Ammon's horn (tissue), 1 donor: ENCODE measurements around the gene UGGT1.
"Not testable (repeated sequence)": the region's sequence is repeated elsewhere in the genome, so short reads cannot be mapped to it uniquely, and the experiment has no call there.

Experiments
- DNase-seq: peaks from one replicate; pipeline ENCODE4 v3.0.0-alpha.2; 2016; ENCODE audit warnings: low spot score

UGGT1 gene

GRCh38 chr2:128178149-128178649, 87.2 kb downstream of the UGGT1 start:
- DNase-seq = no peak

DNA sequence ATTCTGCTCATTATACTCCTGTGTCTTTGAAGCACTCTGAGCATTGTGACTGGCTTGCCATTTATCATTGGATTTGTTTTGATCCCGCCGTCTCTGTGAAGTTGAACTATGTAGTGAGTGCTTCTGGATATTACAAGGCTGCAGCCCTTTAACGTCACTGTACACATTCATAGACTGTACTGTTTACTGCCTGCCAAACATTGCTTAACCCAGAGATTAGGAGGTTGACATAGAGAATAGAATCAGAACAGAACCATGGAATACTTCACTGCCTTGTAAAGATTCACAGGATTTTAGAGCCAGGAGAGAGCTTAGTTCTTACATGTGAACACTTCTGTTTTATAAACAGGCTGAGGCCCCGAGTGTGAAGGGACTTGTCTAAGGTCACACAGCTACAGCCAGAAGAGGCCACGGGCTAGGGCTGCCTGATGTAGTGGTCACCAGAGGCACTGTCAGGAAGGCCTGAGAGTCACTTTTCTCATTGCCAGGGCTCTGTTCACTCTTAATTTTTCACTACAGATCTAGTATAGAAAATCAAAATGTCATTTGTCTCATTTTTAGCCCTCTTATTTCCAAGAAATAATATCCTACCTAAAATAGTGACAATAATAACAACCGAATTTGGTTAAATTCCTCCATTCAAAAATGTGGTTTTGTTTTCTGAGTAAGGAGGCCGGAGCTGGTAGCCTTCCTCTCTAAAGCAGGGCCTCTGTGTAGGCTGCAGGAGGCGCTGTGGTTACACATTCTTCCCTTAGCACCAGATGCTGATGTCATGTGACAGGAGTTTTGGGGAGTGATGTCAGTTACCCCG, 87.9 kb downstream of the UGGT1 start:
- DNase-seq = peak; percentile 89

GRCh38 chr2:128179461-128179755, 88.4 kb downstream of the UGGT1 start:
- DNase-seq = no peak

DNA sequence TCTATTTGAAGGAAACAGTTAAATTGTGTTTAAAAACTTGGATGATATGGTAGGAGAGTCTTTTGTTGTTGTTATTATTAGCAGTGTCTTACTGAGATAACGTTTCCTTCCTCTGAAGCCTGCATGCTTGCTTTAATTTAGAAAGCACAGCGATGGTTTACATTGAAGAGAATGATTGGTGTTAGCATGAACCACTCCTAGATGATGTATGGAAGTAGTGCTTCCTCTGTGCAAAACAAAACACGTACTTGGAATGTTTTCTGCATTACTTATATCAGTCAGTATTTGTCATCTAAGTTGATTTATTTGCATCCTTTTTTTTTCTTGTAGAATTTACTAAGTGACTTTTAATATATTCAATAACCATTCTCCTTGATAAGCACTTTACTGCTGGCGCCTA, 89.0 kb downstream of the UGGT1 start:
- DNase-seq = no peak

DNA sequence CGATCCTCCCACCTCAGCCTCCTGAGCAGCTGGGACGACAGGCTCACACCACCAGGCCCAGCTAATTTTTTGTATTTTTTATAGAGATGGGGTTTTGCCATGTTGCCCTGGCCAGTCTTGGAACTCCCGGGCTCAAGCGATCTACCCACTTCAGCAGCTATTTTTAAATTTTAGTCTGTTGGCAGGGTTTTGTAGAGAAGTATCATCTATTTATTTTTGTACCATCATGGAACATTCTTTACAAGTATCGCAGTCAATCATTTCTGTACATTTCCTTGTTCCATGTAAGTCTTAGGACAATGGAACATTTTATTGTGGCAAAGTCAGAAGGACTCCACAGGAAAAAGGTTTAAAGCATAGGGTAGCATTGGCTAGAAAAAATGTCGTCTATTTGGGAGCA, 94.6 kb downstream of the UGGT1 start:
- no peak for DNase-seq

DNA sequence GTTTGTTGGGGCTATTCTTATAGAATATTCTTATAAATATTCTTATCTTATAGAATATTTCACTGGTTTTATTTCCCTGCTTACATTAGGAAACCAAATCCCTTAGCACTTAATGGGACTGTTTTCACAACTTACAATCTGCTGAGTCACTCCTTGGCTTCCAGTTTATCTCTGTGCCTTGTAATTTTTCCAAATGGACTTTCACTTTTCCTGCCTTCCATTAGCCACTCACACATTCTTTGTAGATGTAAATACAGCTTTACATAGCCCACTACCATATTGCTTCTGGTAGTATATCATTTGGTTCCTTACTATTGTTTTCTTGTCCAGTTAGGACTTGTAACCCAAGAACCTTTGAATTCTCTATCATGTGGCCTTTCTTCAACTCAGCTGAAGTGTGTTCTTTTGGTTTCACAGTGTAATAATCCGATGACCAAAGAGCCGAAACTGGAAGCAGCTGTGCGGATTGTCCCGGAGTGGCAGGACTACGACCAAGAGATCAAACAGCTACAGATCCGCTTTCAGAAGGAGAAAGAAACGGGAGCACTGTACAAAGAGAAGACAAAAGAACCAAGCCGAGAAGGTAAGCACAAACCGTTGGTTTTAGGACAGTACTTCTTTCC, 96.1 kb downstream of the UGGT1 start:
- no peak for DNase-seq

DNA sequence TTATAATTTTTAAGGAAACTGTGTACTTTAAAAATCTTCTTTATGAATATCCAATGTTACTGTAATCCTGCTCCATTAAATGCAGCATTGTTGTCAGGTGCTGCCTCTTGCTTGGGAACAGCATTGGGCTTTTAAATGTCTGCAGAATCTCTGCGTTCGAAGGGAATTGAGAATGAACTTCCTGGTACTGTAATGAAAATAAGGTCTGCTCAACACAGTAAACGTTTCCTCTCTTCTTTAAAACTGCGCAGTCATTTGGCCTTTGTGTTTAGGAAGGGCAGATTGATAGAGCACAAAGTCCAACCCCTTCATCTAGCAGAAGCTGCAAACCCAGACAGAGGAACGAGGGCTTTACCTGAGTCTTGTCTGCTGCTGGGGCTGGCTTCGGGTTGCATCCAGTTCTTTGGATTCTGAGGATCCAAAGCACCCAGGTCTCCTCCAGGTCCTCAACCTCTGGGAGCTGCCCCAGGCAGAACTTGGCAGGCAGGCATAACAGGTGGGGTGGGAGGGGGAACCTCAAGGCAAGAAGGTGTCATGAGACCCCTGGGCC, 104.5 kb downstream of the UGGT1 start:
- DNase-seq = no peak

- DNase-seq = no peak
These were observed 105.0 kb downstream of the UGGT1 start for GRCh38 chr2:128196026-128196425.

DNA sequence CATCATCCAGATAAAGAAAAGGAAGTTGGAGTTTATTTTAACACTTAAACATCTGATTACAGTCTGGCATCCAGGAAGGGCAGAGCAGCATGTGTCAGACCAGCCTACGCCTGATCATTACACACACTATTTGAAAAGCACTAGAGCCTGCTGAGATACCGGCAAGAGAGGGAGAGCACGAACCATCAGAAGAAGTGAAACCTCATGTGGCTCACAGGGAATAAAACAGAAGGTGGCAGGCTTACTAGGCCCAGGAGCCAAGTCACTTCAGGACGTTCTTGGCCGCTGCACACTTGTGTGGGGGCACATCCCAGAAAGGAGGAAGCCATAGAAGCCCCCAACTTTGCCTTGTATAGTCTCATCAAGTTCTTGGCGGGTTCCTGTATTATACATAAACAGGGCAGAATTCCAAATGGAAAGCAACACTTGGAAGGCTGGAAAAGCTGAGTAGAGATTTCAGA, 105.5 kb downstream of the UGGT1 start:
- DNase-seq = peak; percentile 72

- DNase-seq = no peak
These were observed 106.1 kb downstream of the UGGT1 start for GRCh38 chr2:128197059-128197458.

GRCh38 chr2:128198656-128199055, 107.7 kb downstream of the UGGT1 start:
- peak; percentile 27 for DNase-seq

- DNase-seq = no peak
These were observed 108.1 kb downstream of the UGGT1 start for GRCh38 chr2:128199141-128199540.

DNA sequence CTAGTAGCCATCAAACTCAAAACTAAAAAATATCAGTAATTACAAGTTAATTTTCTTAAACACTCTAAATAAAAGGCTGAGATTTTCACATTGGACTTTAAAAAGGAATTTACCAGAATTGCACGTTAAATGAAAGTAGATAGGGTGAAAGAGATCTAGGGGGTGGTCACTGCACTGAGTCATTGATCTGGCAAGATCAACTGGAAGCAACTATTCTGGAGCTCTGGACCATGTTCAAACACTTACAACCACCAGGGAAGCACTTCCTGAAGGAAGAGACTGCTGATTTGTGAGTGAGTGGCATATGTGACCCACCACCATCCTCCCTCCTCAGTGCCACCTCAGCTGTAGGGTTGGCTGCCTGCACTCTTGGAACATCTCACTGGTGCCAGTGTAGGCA, 111.8 kb downstream of the UGGT1 start:
- no peak for DNase-seq

GRCh38 chr2:128206245-128206644, 115.2 kb downstream of the UGGT1 start:
- no peak for DNase-seq

GRCh38 chr2:128208023-128208422, 117.0 kb downstream of the UGGT1 start:
- DNase-seq = no peak

- not testable (repeated sequence) for DNase-seq
These were observed 117.8 kb downstream of the UGGT1 start for GRCh38 chr2:128208631-128209324.

DNA sequence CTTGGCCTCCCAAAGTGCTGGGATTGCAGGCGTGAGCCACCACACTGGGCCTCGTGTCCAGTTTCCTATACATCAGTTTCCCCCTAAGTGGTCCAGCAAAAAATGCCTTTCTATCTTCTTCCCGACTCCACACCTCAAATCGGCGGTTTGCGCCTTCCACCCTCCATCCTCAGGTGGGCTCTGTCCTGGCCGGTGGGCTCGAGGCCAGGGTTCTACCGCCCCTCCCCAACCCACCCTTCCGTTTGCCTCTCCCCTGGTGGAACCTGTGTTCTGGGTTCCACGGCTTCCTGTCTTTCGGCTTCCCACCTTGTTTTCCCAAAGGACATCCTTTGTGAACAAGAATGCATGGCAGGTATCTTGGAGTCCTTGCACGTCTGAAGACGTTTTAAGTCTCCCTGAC, 123.3 kb downstream of the UGGT1 start:
- no peak for DNase-seq

GRCh38 chr2:128214866-128215460, 124.0 kb downstream of the UGGT1 start:
- DNase-seq = no peak

DNA sequence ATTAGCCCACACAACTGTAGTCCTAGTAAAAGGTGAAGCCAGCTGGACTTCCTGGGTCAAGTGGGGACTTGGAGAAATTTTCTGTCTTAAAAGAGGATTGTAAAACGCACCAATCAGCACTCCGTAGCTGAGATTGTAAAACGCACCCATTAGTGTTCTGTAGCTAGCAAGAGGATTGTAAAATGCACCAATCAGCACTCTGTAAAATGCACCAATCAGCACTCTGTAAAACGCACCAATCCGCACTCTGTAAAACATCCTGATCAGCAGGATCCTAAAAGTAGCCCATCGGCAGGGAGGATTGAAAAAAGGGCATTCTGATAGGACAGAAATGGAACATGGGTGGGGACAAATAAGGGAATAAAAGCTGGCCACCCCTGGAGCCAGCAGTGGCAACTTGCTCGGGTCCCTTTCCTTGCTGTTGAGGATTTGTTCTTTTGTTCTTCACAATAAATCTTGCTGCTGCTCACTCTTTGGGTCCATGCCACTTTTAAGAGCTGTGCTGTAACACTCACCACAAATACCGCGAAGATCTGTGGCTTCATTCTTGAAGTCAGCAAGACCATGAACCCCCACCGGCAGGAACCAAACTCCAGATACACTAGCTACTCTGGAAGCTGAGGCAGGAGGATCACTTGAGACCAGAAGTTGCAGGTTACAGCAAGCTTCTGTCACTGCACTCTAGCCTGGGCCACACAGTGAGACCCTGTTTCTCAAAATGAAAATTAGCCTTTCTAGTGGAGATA, 125.1 kb downstream of the UGGT1 start:
- DNase-seq = no peak

GRCh38 chr2:128217671-128218070, 126.7 kb downstream of the UGGT1 start:
- no peak for DNase-seq

DNA sequence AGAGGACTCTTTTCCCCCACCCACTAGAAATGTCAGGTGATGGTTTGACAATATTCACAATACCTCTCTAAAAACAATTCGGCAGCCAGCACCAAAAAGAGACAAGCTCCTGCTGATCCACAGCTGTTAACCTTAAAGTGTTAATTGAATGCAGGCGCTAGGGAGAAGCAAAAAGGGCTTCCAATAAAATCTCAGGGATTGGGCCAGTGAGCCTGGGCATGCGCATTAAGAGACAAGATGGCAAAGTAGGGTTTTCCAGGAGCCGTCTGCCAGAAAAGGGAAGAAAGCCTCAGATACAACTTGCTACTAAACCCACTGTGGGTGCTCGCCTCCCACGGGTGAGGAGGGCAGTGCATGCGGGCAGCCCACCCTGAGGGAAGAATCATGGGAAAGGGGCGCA, 128.9 kb downstream of the UGGT1 start:
- peak; percentile 38 for DNase-seq

DNA sequence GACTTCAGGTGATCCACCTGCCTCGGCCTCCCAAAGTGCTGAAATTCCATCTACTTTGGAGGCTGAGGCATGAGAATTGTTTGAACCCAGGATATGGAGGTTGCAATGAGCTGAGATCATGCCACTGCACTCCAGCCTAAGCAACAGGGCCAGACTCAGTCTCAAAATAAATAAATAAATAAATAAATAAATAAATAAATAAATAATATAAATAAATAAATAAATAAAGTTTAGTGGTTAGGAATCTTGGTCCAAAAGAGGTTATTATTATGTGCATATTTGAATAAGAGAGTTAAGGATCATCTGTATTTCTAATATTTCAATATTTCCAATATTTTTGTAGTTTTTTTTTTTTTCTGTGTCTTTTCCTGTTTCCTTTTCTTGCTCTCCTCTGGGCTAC, 136.9 kb downstream of the UGGT1 start:
- no peak for DNase-seq
